SK-N-SH (cell line): ENCODE results near the gene IQSEC1. TPM values are rescaled to one million over a fixed set of nuclear protein-coding genes. Genes with fewer than 3 reads are reported as not detected.

Source experiments
- CTCF ChIA-PET: fragments of 300-600, 350-600 bp; formaldehyde crosslinking; extraction: SDS; loops from one replicate; lab custom pipeline; 2021; lab: Yijun Ruan, JAX
- POLR2A ChIA-PET: fragments of 350-600 bp; sonication (Branson Sonifier 250); formaldehyde crosslinking; extraction: SDS; loops from one replicate; lab custom pipeline; 2020; ENCODE audit warnings: antibody characterized with exemption, inconsistent platforms; lab: Yijun Ruan, JAX
- DNase-seq: peaks from one replicate; pipeline ENCODE4 v3.0.0; 2012
- H2AFZ ChIP-seq: fragments of 200-600 bp; sonication (generic); 2 replicates; pipeline ENCODE4 v1.8.1; 2016; ENCODE audit warnings: antibody characterized with exemption, mild to moderate bottlenecking, low read depth
- H3F3A ChIP-seq: fragments of 200-600 bp; sonication (generic); replicated peaks from 2 replicates; pipeline ENCODE3; 2016; ENCODE audit warnings: antibody characterized with exemption, mild to moderate bottlenecking; ENCODE audit not compliant: insufficient read depth
- H3K27ac ChIP-seq, 2 experiments: fragments of 200-500 bp in 1 of 2; fragments of 200-600 bp in 1 of 2; sonication (Bioruptor generic) in 1 of 2; sonication (generic), shearing (Covaris generic) in 1 of 2; 2 replicates each; pipeline versions ENCODE4 v1.5.1 to v1.6.1; 2014 to 2016; ENCODE audit warnings: low read depth in 2 of 2, inconsistent platforms in 1 of 2, low read length in 1 of 2, mild to moderate bottlenecking in 1 of 2, mixed read lengths in 1 of 2
- H3K27me3 ChIP-seq: fragments of 200-600 bp; sonication (generic), shearing (Covaris generic); 2 replicates; pipeline ENCODE4 v1.6.1; 2016; ENCODE audit warnings: mixed run types; ENCODE audit not compliant: insufficient read depth
- H3K36me3 ChIP-seq, 2 experiments: fragments of 200-500 bp in 1 of 2; fragments of 200-600 bp in 1 of 2; sonication (Bioruptor generic) in 1 of 2; sonication (generic) in 1 of 2; replicated peaks in 1 of 2; 2 replicates each; pipeline versions ENCODE3 to v1.5.1; 2014 to 2016; ENCODE audit warnings: low read length in 1 of 2, mild to moderate bottlenecking in 1 of 2; ENCODE audit not compliant: insufficient read depth in 2 of 2, control insufficient read depth in 1 of 2
- H3K4me1 ChIP-seq, 2 experiments: fragments of 200-500 bp in 1 of 2; fragments of 200-600 bp in 1 of 2; sonication (Bioruptor generic) in 1 of 2; sonication (generic), shearing (Covaris generic) in 1 of 2; 2 replicates each; pipeline versions ENCODE4 v1.5.1 to v1.6.1; 2014 to 2016; ENCODE audit warnings: low read depth in 1 of 2, low read length in 1 of 2, mixed run types in 1 of 2; ENCODE audit not compliant: insufficient read depth in 2 of 2, control insufficient read depth in 1 of 2
- H3K4me2 ChIP-seq: fragments of 200-600 bp; sonication (generic), shearing (Covaris generic); 2 replicates; pipeline ENCODE4 v1.6.1; 2017; ENCODE audit warnings: mixed run types
- H3K4me3 ChIP-seq, 2 experiments: fragments of 200-500 bp in 1 of 2; fragments of 200-600 bp in 1 of 2; sonication (Bioruptor generic) in 1 of 2; sonication (generic), shearing (Covaris generic) in 1 of 2; 2 replicates each; pipeline versions ENCODE4 v1.5.1 to v1.8.1; 2014 to 2016; ENCODE audit warnings: low read depth in 2 of 2, inconsistent platforms in 1 of 2, low read length in 1 of 2, mild to moderate bottlenecking in 1 of 2, mixed read lengths in 1 of 2, moderate library complexity in 1 of 2
- H3K79me2 ChIP-seq: fragments of 200-600 bp; sonication (generic); 2 replicates; pipeline ENCODE4 v1.8.1; 2017; ENCODE audit warnings: mild to moderate bottlenecking; ENCODE audit not compliant: insufficient read depth
- H3K9ac ChIP-seq: fragments of 200-600 bp; sonication (generic); 2 replicates; pipeline ENCODE4 v1.6.1; 2017; ENCODE audit warnings: mixed run types
- H3K9me2 ChIP-seq: fragments of 200-600 bp; sonication (generic); 2 replicates; pipeline ENCODE4 v1.6.1; 2017; ENCODE audit warnings: mixed run types
- H3K9me3 ChIP-seq: fragments of 200-600 bp; sonication (generic); 2 replicates; pipeline ENCODE4 v1.6.1; 2017; ENCODE audit warnings: mixed run types, mild to moderate bottlenecking, moderate library complexity
- H4K20me1 ChIP-seq: fragments of 200-600 bp; sonication (generic); 2 replicates; pipeline ENCODE4 v1.6.1; 2017; ENCODE audit warnings: mild to moderate bottlenecking, mixed run types; ENCODE audit not compliant: insufficient read depth
- CHD2 ChIP-seq: fragments of 150-350 bp; IDR thresholded peaks from 2 replicates; pipeline ENCODE4 v1.6.1; 2018; ENCODE audit warnings: low read length; ENCODE audit not compliant: partially characterized antibody
- EP300 ChIP-seq, 2 experiments: IDR thresholded peaks; 2 replicates each; pipeline versions ENCODE4 v1.4.0 to v1.6.1; 2012; ENCODE audit warnings: borderline replicate concordance in 1 of 2, low read depth in 1 of 2, low read length in 1 of 2
- FOXM1 ChIP-seq: IDR thresholded peaks from 2 replicates; pipeline ENCODE4 v1.4.0; 2012; ENCODE audit warnings: low read depth, mild to moderate bottlenecking
- GATA2 ChIP-seq: sonication (generic); formaldehyde crosslinking; IDR thresholded peaks from 2 replicates; pipeline ENCODE4 v1.5.0; 2020; ENCODE audit warnings: mild to moderate bottlenecking, missing genetic modification reagents
- NFIC ChIP-seq: IDR thresholded peaks from 2 replicates; pipeline ENCODE4 v1.4.0; 2012; ENCODE audit warnings: borderline replicate concordance
- PBX3 ChIP-seq: IDR thresholded peaks from 2 replicates; pipeline ENCODE4; 2012
- RAD21 ChIP-seq: IDR thresholded peaks from 2 replicates; pipeline ENCODE4 v1.6.1; 2012; ENCODE audit warnings: mild to moderate bottlenecking, low read length
- REST ChIP-seq: IDR thresholded peaks from 2 replicates; pipeline ENCODE4 v1.6.1; 2012; ENCODE audit warnings: mild to moderate bottlenecking, low read depth, low read length, moderate library complexity
- RXRA ChIP-seq: IDR thresholded peaks from 2 replicates; pipeline ENCODE4 v1.4.0; 2012; ENCODE audit warnings: low read depth, mild to moderate bottlenecking, borderline replicate concordance
- SIN3A ChIP-seq: IDR thresholded peaks from 2 replicates; pipeline ENCODE4 v1.6.1; 2012; ENCODE audit warnings: low read depth, mild to moderate bottlenecking, low read length, moderate library complexity, borderline replicate concordance
- SMC3 ChIP-seq: IDR thresholded peaks from 2 replicates; pipeline ENCODE4 v1.6.1; 2012; ENCODE audit warnings: low read depth, low read length, improper control_type of control experiment
- TAF1 ChIP-seq: IDR thresholded peaks from 2 replicates; pipeline ENCODE4 v1.6.1; 2012; ENCODE audit warnings: low read depth, mild to moderate bottlenecking, low read length, moderate library complexity, borderline replicate concordance
- USF1 ChIP-seq: IDR thresholded peaks from 2 replicates; pipeline ENCODE4 v1.4.0; 2012; ENCODE audit warnings: low read depth, borderline replicate concordance
- ZBTB33 ChIP-seq: IDR thresholded peaks from 2 replicates; pipeline ENCODE4 v1.4.0; 2012; ENCODE audit warnings: low read depth, borderline replicate concordance
- WGBS: methylation state at CpG from one replicate; pipeline ENCODE4 v1.1.6; 2017; ENCODE audit warnings: low lambda C conversion rate; 5-methylcytosine and 5-hydroxymethylcytosine counted together
- polyA plus RNA-seq, 3 experiments: library from polyadenylated mRNA; depleted of rRNA; stranded (reverse); fragments of >200 nt; gene quantifications; 2 replicates each; pipeline ENCODE4 v1.2.3, GENCODE V29; 2012

IQSEC1 gene
- polyA plus RNA-seq, 1 of the 3 experiments (the other 2 are of a cell fraction) = 6.2 TPM

- H3K9me2 ChIP-seq = no peaks in the 10 kb centered on the region
- no peaks in the 10 kb centered on the region for H4K20me1 ChIP-seq
- peak; percentile 47; the same call in 1 of the 2 replicates for TF ChIP-seq GATA2 (CRISPR knock-in tag)
- no peak for TF ChIP-seq PBX3
- TF ChIP-seq, all 33 proteins: peak for 1
- no peaks in the 10 kb centered on the region for H3K9me3 ChIP-seq
- H3F3A ChIP-seq = no peaks in the 10 kb centered on the region
- POLR2A ChIA-PET = interaction anchor here (1.1 kb wide), 1 partner anchor 31 kb away, joined by 3 read pairs; no protein-coding TSS in a partner anchor
- H3K4me3 ChIP-seq = no peak overlapping the region
- no peak overlapping the region for H3K9ac ChIP-seq
- H3K79me2 ChIP-seq = no peaks in the 10 kb centered on the region
- peaks cover 31% of the 10 kb centered on the region for H3K27me3 ChIP-seq
- no peaks in the 10 kb centered on the region for H3K36me3 ChIP-seq
- peaks cover 0 to 48% of the 10 kb centered on the region in 2 experiments; a peak in 2 of 4 replicates for H3K4me1 ChIP-seq
- peak overlapping the region; percentile 63; the same call in 1 of the 2 replicates for H3K4me2 ChIP-seq
- WGBS = 80% methylated on average over 12 of the region's 13 CpGs
- H3K27ac ChIP-seq = no peak overlapping the region; a peak in 1 of 4 replicates
- no peak overlapping the region for H2AFZ ChIP-seq
- CTCF ChIA-PET = interaction anchor here (1.1 to 1.9 kb wide), 3 partner anchors 18 to 52 kb away, joined by 3 to 7 read pairs (median 4); no protein-coding TSS in a partner anchor
- DNase-seq = no peak
Observed at GRCh38 chr3:13074006-13074375, 762 bp upstream of the IQSEC1 start.

- ChIA-PET CTCF (interaction anchor here (1.0 to 1.9 kb wide), 5 partner anchors 10 to 31 kb away, joined by 3 to 7 read pairs (median 4); no protein-coding TSS in a partner anchor), POLR2A (interaction anchor here (1.1 to 1.2 kb wide), 2 partner anchors 15 to 30 kb away, joined by 3 read pairs; no protein-coding TSS in a partner anchor)
- Histone ChIP-seq H3K27me3 (peaks cover 31% of the 10 kb centered on the region), H3K79me2 (no peaks in the 10 kb centered on the region), H3K9ac (no peak overlapping the region), H3K4me3 (peak overlapping the region; percentile 44 to 45; a peak in 3 of 4 replicates), H3K36me3 (no peaks in the 10 kb centered on the region), H3F3A (no peaks in the 10 kb centered on the region), H3K4me1 (peaks cover 0 to 37% of the 10 kb centered on the region in 2 experiments; a peak in 2 of 4 replicates), H3K4me2 (peak overlapping the region; percentile 63), H2AFZ (no peak overlapping the region), H3K9me2 (no peaks in the 10 kb centered on the region), H3K9me3 (no peaks in the 10 kb centered on the region), H3K27ac (peak overlapping the region in 1 of 2 experiments; percentile 63; a peak in 2 of 4 replicates), H4K20me1 (no peaks in the 10 kb centered on the region)
- peak; percentile 50 for DNase-seq
- no peak for TF ChIP-seq RXRA
- no peak for TF ChIP-seq SMC3
- TF ChIP-seq FOXM1 = no peak
- TF ChIP-seq USF1 = no peak
- TF ChIP-seq RAD21 = no peak
- TF ChIP-seq ZBTB33 = no peak
- no peak for TF ChIP-seq EP300 (IDR thresholded peaks at IDR 0.05; ENCODE audit: borderline replicate concordance in 1 of 2, low read depth in 1 of 2, low read length in 1 of 2)
- TF ChIP-seq TAF1 = no peak
- no peak for TF ChIP-seq REST
- TF ChIP-seq CHD2 = no peak
- TF ChIP-seq SIN3A = no peak
- no peak for TF ChIP-seq NFIC
- 10% methylated on average over 23 of the region's 38 CpGs for WGBS
Observed at GRCh38 chr3:13072600-13073325, 466 bp downstream of the IQSEC1 start.
